Ascending aorta (tissue), 2 donors: ENCODE results near the gene CFAP92. TPM values are rescaled to one million over a fixed set of nuclear protein-coding genes. Genes with fewer than 3 reads are reported as not detected.
A peak's percentile ranks its signal among the peaks of the same experiment; 100 is the strongest.

Source experiments
- DNase-seq, 2 donors: peaks; one replicate each; pipeline ENCODE4 v3.0.0-alpha.2; 2019; ENCODE audit warnings: low spot score in 2 of 2
- H3K27ac ChIP-seq, 2 donors: fragments of 200-600 bp; sonication (generic); one replicate each; pipeline ENCODE4 v1.5.1; 2016 to 2017; ENCODE audit warnings: mild to moderate bottlenecking in 1 of 2
- H3K27me3 ChIP-seq: fragments of 200-600 bp; sonication (generic); one replicate; pipeline ENCODE4 v1.5.1; 2017
- H3K36me3 ChIP-seq, 2 donors: fragments of 200-600 bp; sonication (generic); one replicate each; pipeline ENCODE4 v1.5.1; 2016
- H3K4me1 ChIP-seq, 2 donors: fragments of 200-600 bp; sonication (generic); one replicate each; pipeline ENCODE4 v1.5.1; 2016 to 2017; ENCODE audit warnings: mild to moderate bottlenecking in 1 of 2
- H3K4me3 ChIP-seq, 2 donors: fragments of 200-600 bp; sonication (generic); one replicate each; pipeline ENCODE4 v1.5.1; 2016 to 2017; ENCODE audit warnings: mild to moderate bottlenecking in 1 of 2
- H3K9me3 ChIP-seq, 2 donors: fragments of 200-600 bp; sonication (generic); one replicate each; pipeline ENCODE4 v1.5.1; 2016
- CTCF ChIP-seq, 3 experiments: fragments of 200-600 bp in 2 of 3; fragments of 450-650 bp in 1 of 3; sonication (generic) in 2 of 3; IDR thresholded peaks; one replicate each; pipeline ENCODE4 v1.5.1; 2016 to 2019; ENCODE audit warnings: antibody characterized with exemption in 3 of 3, mild to moderate bottlenecking in 1 of 3, moderate library complexity in 1 of 3
- intact Hi-C: fragments of 100-400 bp; cut with DNase I; formaldehyde crosslinking; loops from one replicate; pipeline ENCODE4 v1.15.1; 2023
- total RNA-seq: library from RNA; depleted of rRNA; stranded (reverse); fragments of >200 nt; gene quantifications from one replicate; pipeline ENCODE4 v1.1.0, GENCODE V29; 2016

The CFAP92 gene
- total RNA-seq, 1 donor from 2014 or later = not detected

DNA sequence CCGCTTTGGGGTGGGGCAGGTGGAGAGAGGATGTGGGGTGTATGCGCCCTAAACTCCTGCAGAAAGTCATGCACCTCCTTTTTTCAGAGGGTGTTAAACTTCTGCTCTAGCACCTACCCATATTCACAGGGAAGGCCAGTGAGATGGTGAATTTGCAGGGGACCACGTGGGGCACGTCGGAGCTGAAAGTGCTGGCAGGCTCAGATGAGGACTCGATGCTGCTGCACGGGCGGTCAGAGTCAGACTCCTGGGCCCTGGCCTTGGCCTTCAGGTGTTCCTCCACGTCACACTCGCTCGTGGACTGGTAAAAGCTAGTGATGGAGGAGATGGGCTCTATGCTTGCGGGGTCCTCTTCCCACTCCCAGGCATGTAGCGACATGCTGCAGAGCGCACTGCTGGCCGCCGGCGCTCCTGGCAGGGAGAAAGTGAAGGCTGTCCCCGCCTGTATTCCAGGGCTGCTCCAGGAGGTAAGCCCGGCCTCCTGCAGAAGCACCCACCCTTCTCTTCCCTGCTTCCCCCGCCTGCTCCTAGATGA, 883 bp downstream of the CFAP92 start:
- Histone ChIP-seq H3K27me3 (no peaks in the 10 kb centered on the region), H3K36me3 (no peaks in the 10 kb centered on the region), H3K9me3 (no peaks in the 10 kb centered on the region), H3K27ac (no peak overlapping the region), H3K4me3 (peak overlapping the region in 1 of 2 donors; percentile 65), H3K4me1 (peaks cover 3 to 8% of the 10 kb centered on the region in 2 donors)
- intact Hi-C loops = no loop called here
- TF ChIP-seq CTCF (IDR thresholded peaks at IDR 0.05) = no peak
- no peak for DNase-seq

- H3K27me3 ChIP-seq = no peaks in the 10 kb centered on the region
- no peak for DNase-seq
- no peak overlapping the region for H3K4me3 ChIP-seq
- intact Hi-C loops = no loop called here
- H3K36me3 ChIP-seq = no peaks in the 10 kb centered on the region
- H3K27ac ChIP-seq = no peak overlapping the region
- H3K4me1 ChIP-seq = peaks cover 3 to 8% of the 10 kb centered on the region in 2 donors
- H3K9me3 ChIP-seq = no peaks in the 10 kb centered on the region
- TF ChIP-seq CTCF (IDR thresholded peaks at IDR 0.05) = no peak
Measured at GRCh38 chr3:128991355-128991895, 2.5 kb downstream of the CFAP92 start.

- H3K4me1 ChIP-seq = peaks cover 0 to 2% of the 10 kb centered on the region in 2 donors
- H3K36me3 ChIP-seq = no peaks in the 10 kb centered on the region
- no peak for TF ChIP-seq CTCF (IDR thresholded peaks at IDR 0.05)
- DNase-seq = no peak
- no peaks in the 10 kb centered on the region for H3K9me3 ChIP-seq
- intact Hi-C loops = no loop called here
- H3K27me3 ChIP-seq = no peaks in the 10 kb centered on the region
- no peak overlapping the region for H3K27ac ChIP-seq
- H3K4me3 ChIP-seq = no peak overlapping the region
Measured at GRCh38 chr3:128988286-128988685, 5.6 kb downstream of the CFAP92 start.

GRCh38 chr3:128987302-128988100, 6.4 kb downstream of the CFAP92 start:
- TF ChIP-seq CTCF (IDR thresholded peaks at IDR 0.05) = no peak
- no peaks in the 10 kb centered on the region for H3K9me3 ChIP-seq
- intact Hi-C loops = no loop called here
- H3K27me3 ChIP-seq = no peaks in the 10 kb centered on the region
- no peak overlapping the region for H3K27ac ChIP-seq
- no peaks in the 10 kb centered on the region for H3K4me1 ChIP-seq
- DNase-seq = peak in 1 of 2 donors; percentile 37
- no peaks in the 10 kb centered on the region for H3K36me3 ChIP-seq
- no peak overlapping the region for H3K4me3 ChIP-seq

DNA sequence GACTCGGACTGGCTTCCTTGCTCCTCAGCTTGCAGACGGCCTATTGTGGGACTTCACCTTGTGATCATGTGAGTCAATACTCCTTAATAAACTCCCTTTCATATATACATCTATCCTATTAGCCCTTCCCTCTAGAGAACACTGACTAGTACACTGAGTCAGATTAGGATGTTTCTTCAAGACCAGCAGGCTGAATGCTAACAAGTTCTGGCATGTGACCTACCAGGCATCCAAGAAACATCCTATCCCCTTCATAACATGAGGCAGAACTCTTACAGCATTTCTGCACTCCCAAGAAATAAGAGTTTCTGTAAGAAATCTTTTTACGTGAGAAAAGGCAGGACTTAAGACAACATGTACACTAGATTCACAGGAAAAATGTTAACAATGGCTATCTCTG, 9.3 kb downstream of the CFAP92 start:
- no peaks in the 10 kb centered on the region for H3K9me3 ChIP-seq
- no peak overlapping the region for H3K4me3 ChIP-seq
- no peaks in the 10 kb centered on the region for H3K4me1 ChIP-seq
- no peak for TF ChIP-seq CTCF (IDR thresholded peaks at IDR 0.05)
- DNase-seq = no peak
- no peak overlapping the region for H3K27ac ChIP-seq
- no peaks in the 10 kb centered on the region for H3K36me3 ChIP-seq
- intact Hi-C loops = no loop called here
- no peaks in the 10 kb centered on the region for H3K27me3 ChIP-seq
